ENCODE measurements around the gene ACCSL. TPM values are rescaled to one million over a fixed set of nuclear protein-coding genes. Genes with fewer than 3 reads are reported as not detected.

Gene ACCSL
- total RNA-seq, 4 donors from 2014 or later: not detected

GRCh38 chr11:44101098-44101497 lies 53.3 kb downstream of the ACCSL start:
- no peak for TF ChIP-seq EP300 (IDR thresholded peaks at IDR 0.05; ENCODE audit: low read depth)
- no peak for TF ChIP-seq CTCF (IDR thresholded peaks at IDR 0.05)
- no peak for TF ChIP-seq POLR2AphosphoS5 (IDR thresholded peaks at IDR 0.05)
- TF ChIP-seq POLR2A (IDR thresholded peaks at IDR 0.05): no peak
- in situ Hi-C loops (cut with MboI; ENCODE audit: low pct_ligation_motif_present in 1 of 4, low pct_unique_long_range_greater_than_20kb in 1 of 4, low sequenced_read_pairs in 3 of 4): loop anchor here in 2 of 4 donors (10.0 to 25.0 kb wide), 2 partner anchors 436 to 444 kb away; no protein-coding TSS in a partner anchor
- no peak for DNase-seq
- Histone ChIP-seq H3K4me3 (no peak overlapping the region), H3K4me1 (peaks cover 4 to 12% (median 10%) of the 10 kb centered on the region in 4 donors), H3K27ac (no peak overlapping the region), H3K27me3 (no peaks in the 10 kb centered on the region), H3K36me3 (no peaks in the 10 kb centered on the region), H3K9me3 (no peaks in the 10 kb centered on the region)
- WGBS, 2 donors (ENCODE audit: low coverage in 1 of 2): 92% methylated on average over 2 of the region's 2 CpGs; no CpG with 5 or more reads in 1 of the 2 donors
- intact Hi-C loops (cut with DNase I; ENCODE audit: low total_unique reads): no loop called here

- in situ Hi-C loops (cut with MboI; ENCODE audit: low pct_ligation_motif_present in 1 of 4, low pct_unique_long_range_greater_than_20kb in 1 of 4, low sequenced_read_pairs in 3 of 4) (loop anchor here in 2 of 4 donors (10.0 to 25.0 kb wide), 2 partner anchors 433 to 440 kb away; no protein-coding TSS in a partner anchor), intact Hi-C loops (cut with DNase I; ENCODE audit: low total_unique reads) (no loop called here)
- H3K4me1 ChIP-seq: no peaks in the 10 kb centered on the region
- TF ChIP-seq CTCF (IDR thresholded peaks at IDR 0.05) (no peak), POLR2A (IDR thresholded peaks at IDR 0.05) (no peak), EP300 (IDR thresholded peaks at IDR 0.05; ENCODE audit: low read depth) (no peak), POLR2AphosphoS5 (IDR thresholded peaks at IDR 0.05) (no peak)
- peaks cover 0 to 3% (median 0%) of the 10 kb centered on the region in 4 donors for H3K36me3 ChIP-seq
- H3K9me3 ChIP-seq: no peaks in the 10 kb centered on the region
- H3K27me3 ChIP-seq: no peaks in the 10 kb centered on the region
- DNase-seq: no peak
- no peak overlapping the region for H3K27ac ChIP-seq
- WGBS, 2 donors (ENCODE audit: low coverage in 1 of 2): 87 to 88% methylated on average over 3 to 5 of the region's 5 CpGs
- H3K4me3 ChIP-seq: no peak overlapping the region
Observed at GRCh38 chr11:44104481-44105294, 56.9 kb downstream of the ACCSL start.

- Histone ChIP-seq H3K4me3 (no peak overlapping the region), H3K36me3 (peaks cover 0 to 3% (median 0%) of the 10 kb centered on the region in 4 donors), H3K9me3 (no peaks in the 10 kb centered on the region), H3K27me3 (no peaks in the 10 kb centered on the region), H3K4me1 (peaks cover 0 to 5% (median 0%) of the 10 kb centered on the region in 4 donors), H3K27ac (no peak overlapping the region)
- no peak for DNase-seq
- TF ChIP-seq EP300 (IDR thresholded peaks at IDR 0.05; ENCODE audit: low read depth): no peak
- TF ChIP-seq CTCF (IDR thresholded peaks at IDR 0.05): no peak
- TF ChIP-seq POLR2A (IDR thresholded peaks at IDR 0.05): no peak
- TF ChIP-seq POLR2AphosphoS5 (IDR thresholded peaks at IDR 0.05): no peak
- intact Hi-C loops (cut with DNase I; ENCODE audit: low total_unique reads) (no loop called here), in situ Hi-C loops (cut with MboI; ENCODE audit: low pct_ligation_motif_present in 1 of 4, low pct_unique_long_range_greater_than_20kb in 1 of 4, low sequenced_read_pairs in 3 of 4) (loop anchor here in 2 of 4 donors (10.0 to 25.0 kb wide), 2 partner anchors 429 to 437 kb away; no protein-coding TSS in a partner anchor)
- WGBS, 2 donors (ENCODE audit: low coverage in 1 of 2): 92 to 97% methylated on average over 6 of the region's 6 CpGs
Observed at GRCh38 chr11:44108260-44108659, 60.5 kb downstream of the ACCSL start.

Other genes with a start within 250 kb of the ACCSL start
- 10 to 100 TPM in 3 of 4 donors, 1 to 10 TPM in 1; 7.2 to 27.6 (median 23.5) TPM for gene ALKBH3, start 167.2 kb upstream of the ACCSL start, total RNA-seq
- gene C11orf96, start 105.3 kb upstream of the ACCSL start, total RNA-seq: 100 to 1,000 TPM in 2 of 4 donors, 10 to 100 TPM in 2; 20.6 to 305 (median 134) TPM
- 10 to 100 TPM; 17.6 to 88.3 (median 29.5) TPM for gene ACCS, start 18.3 kb downstream of the ACCSL start, total RNA-seq
- 10 to 100 TPM; 32.2 to 82.9 (median 59.6) TPM for gene EXT2, start 47.7 kb downstream of the ACCSL start, total RNA-seq